Femur (tissue), 1 donor: Measurements from ENCODE around the gene CASQ2.

Experiments used
- DNase-seq: peaks from one replicate; pipeline ENCODE4 v3.0.0-alpha.2; 2017

The CASQ2 gene

GRCh38 chr1:115656461-115657077, 111.9 kb downstream of the CASQ2 start:
- DNase-seq, result no peak

GRCh38 chr1:115655916-115656315, 112.6 kb downstream of the CASQ2 start:
- no peak for DNase-seq

- DNase-seq, result no peak
These were observed 113.2 kb downstream of the CASQ2 start for GRCh38 chr1:115655306-115655663.

- DNase-seq, result no peak
These were observed 113.7 kb downstream of the CASQ2 start for GRCh38 chr1:115654663-115655305.

GRCh38 chr1:115654125-115654524, 114.4 kb downstream of the CASQ2 start:
- no peak for DNase-seq

GRCh38 chr1:115652236-115652788, 116.2 kb downstream of the CASQ2 start:
- DNase-seq, result no peak

- DNase-seq, result no peak
These were observed 117.1 kb downstream of the CASQ2 start for GRCh38 chr1:115651391-115651790.

- DNase-seq, result no peak
These were observed 117.6 kb downstream of the CASQ2 start for GRCh38 chr1:115650961-115651360.
